H9 (cell line): ENCODE data around the gene CTNS. TPM values are rescaled to one million over a fixed set of nuclear protein-coding genes. Genes with fewer than 3 reads are reported as not detected.

Source experiments
- DNase-seq: peaks from one replicate; pipeline ENCODE4 v3.0.0-alpha.2; 2017
- H2AFZ ChIP-seq: one replicate; pipeline ENCODE4 v1.6.1; 2013; ENCODE audit warnings: mild to moderate bottlenecking, low read length, control low read depth, moderate library complexity
- H2AK5ac ChIP-seq: 2 replicates; pipeline ENCODE4 v1.6.1; 2013; ENCODE audit warnings: low read length, control low read depth, mixed read lengths; ENCODE audit not compliant: insufficient read length
- H2BK120ac ChIP-seq: one replicate; pipeline ENCODE4 v1.6.1; 2013; ENCODE audit warnings: low read depth, mild to moderate bottlenecking, low read length, control low read depth, inconsistent platforms; ENCODE audit not compliant: poor library complexity, severe bottlenecking
- H2BK12ac ChIP-seq: 2 replicates; pipeline ENCODE4 v1.6.1; 2013; ENCODE audit warnings: low read length, control low read depth, mixed read lengths, low read depth; ENCODE audit not compliant: insufficient read length
- H2BK15ac ChIP-seq: 2 replicates; pipeline ENCODE4 v1.6.1; 2013; ENCODE audit warnings: low read depth, low read length, control low read depth
- H2BK20ac ChIP-seq: one replicate; pipeline ENCODE4 v1.6.1; 2013; ENCODE audit warnings: low read depth, mild to moderate bottlenecking, low read length, control low read depth, inconsistent platforms; ENCODE audit not compliant: poor library complexity, severe bottlenecking
- H2BK5ac ChIP-seq: 2 replicates; pipeline ENCODE4 v1.6.1; 2013; ENCODE audit warnings: low read length, control low read depth, mixed read lengths; ENCODE audit not compliant: insufficient read length
- H3K14ac ChIP-seq: 2 replicates; pipeline ENCODE4 v1.6.1; 2013; ENCODE audit warnings: low read length, control low read depth; ENCODE audit not compliant: insufficient read depth
- H3K18ac ChIP-seq: 2 replicates; pipeline ENCODE4 v1.6.1; 2013; ENCODE audit warnings: low read depth, mild to moderate bottlenecking, mixed read lengths, low read length, control low read depth; ENCODE audit not compliant: insufficient read length
- H3K23ac ChIP-seq: 2 replicates; pipeline ENCODE4 v1.6.1; 2013; ENCODE audit warnings: low read length, control low read depth, mixed read lengths, low read depth; ENCODE audit not compliant: insufficient read length
- H3K23me2 ChIP-seq: 2 replicates; pipeline ENCODE4 v1.6.1; 2013; ENCODE audit warnings: low read depth, mild to moderate bottlenecking, mixed read lengths, low read length, control low read depth; ENCODE audit not compliant: insufficient read length, poor library complexity, severe bottlenecking
- H3K27ac ChIP-seq: 2 replicates; pipeline ENCODE4 v1.5.1; 2013; ENCODE audit warnings: low read length, control low read depth, mixed read lengths, low read depth; ENCODE audit not compliant: insufficient read length
- H3K27me3 ChIP-seq: 2 replicates; pipeline ENCODE4 v1.6.1; 2013; ENCODE audit warnings: low read length, control low read depth, inconsistent platforms; ENCODE audit not compliant: insufficient read depth
- H3K4ac ChIP-seq: 2 replicates; pipeline ENCODE4 v1.6.1; 2013; ENCODE audit warnings: low read depth, mild to moderate bottlenecking, control low read depth, inconsistent platforms, low read length, moderate library complexity
- H3K4me1 ChIP-seq: 2 replicates; pipeline ENCODE4 v1.6.1; 2013; ENCODE audit warnings: low read length, control low read depth, inconsistent platforms; ENCODE audit not compliant: insufficient read depth
- H3K4me2 ChIP-seq: 2 replicates; pipeline ENCODE4 v1.6.1; 2013; ENCODE audit warnings: low read length, control low read depth, mixed read lengths; ENCODE audit not compliant: insufficient read length, insufficient read depth
- H3K56ac ChIP-seq: 2 replicates; pipeline ENCODE4 v1.6.1; 2013; ENCODE audit warnings: low read depth, mild to moderate bottlenecking, mixed read lengths, low read length, control low read depth; ENCODE audit not compliant: insufficient read length
- H3K79me1 ChIP-seq: 2 replicates; pipeline ENCODE4 v1.6.1; 2013; ENCODE audit warnings: low read depth, mild to moderate bottlenecking, moderate library complexity, low read length, control low read depth, inconsistent platforms; ENCODE audit not compliant: insufficient read depth, poor library complexity, severe bottlenecking
- H3K79me2 ChIP-seq: 2 replicates; pipeline ENCODE4 v1.6.1; 2013; ENCODE audit warnings: low read length, control low read depth, inconsistent platforms; ENCODE audit not compliant: insufficient read depth
- H3K9ac ChIP-seq: 2 replicates; pipeline ENCODE4 v1.6.1; 2013; ENCODE audit warnings: low read length, control low read depth, mixed read lengths; ENCODE audit not compliant: insufficient read length; ENCODE audit errors: extremely low read depth
- H3K9me3 ChIP-seq: one replicate; pipeline ENCODE4 v1.6.1; 2013; ENCODE audit warnings: low read depth, low read length, inconsistent platforms; ENCODE audit not compliant: control insufficient read depth
- H3T11ph ChIP-seq: one replicate; pipeline ENCODE4 v1.6.1; 2013; ENCODE audit warnings: mild to moderate bottlenecking, low read length, control low read depth, inconsistent platforms
- H4K20me1 ChIP-seq: one replicate; pipeline ENCODE4 v1.6.1; 2013; ENCODE audit not compliant: control insufficient read depth, insufficient read length, insufficient read depth
- H4K5ac ChIP-seq: 2 replicates; pipeline ENCODE4 v1.6.1; 2013; ENCODE audit warnings: low read depth, mild to moderate bottlenecking, mixed read lengths, low read length, control low read depth; ENCODE audit not compliant: insufficient read length
- H4K8ac ChIP-seq: replicated peaks from 2 replicates; pipeline ENCODE4 v1.6.1; 2013; ENCODE audit warnings: low read length, control low read depth, mixed read lengths, low read depth; ENCODE audit not compliant: insufficient read length
- H4K91ac ChIP-seq: 2 replicates; pipeline ENCODE4 v1.6.1; 2013; ENCODE audit warnings: low read depth, mild to moderate bottlenecking, moderate library complexity, mixed read lengths, low read length, control low read depth; ENCODE audit not compliant: insufficient read length
- H3K27ac Mint-ChIP-seq, 3 experiments: 2 replicates in 2 of 3; 3 replicates in 1 of 3; pipeline ENCODE4 v1.8.0; 2020 to 2021; ENCODE audit warnings: mixed read lengths in 3 of 3, mild to moderate bottlenecking in 1 of 3, moderate library complexity in 1 of 3
- H3K27me3 Mint-ChIP-seq: 2 replicates; pipeline ENCODE4 v1.8.0; 2021; ENCODE audit warnings: low read depth, mild to moderate bottlenecking, moderate library complexity, mixed read lengths
- H3K36me3 Mint-ChIP-seq, 3 experiments: 2 replicates in 2 of 3; 3 replicates in 1 of 3; pipeline ENCODE4 v1.8.0; 2020 to 2021; ENCODE audit warnings: low read depth in 3 of 3, mixed read lengths in 3 of 3; ENCODE audit not compliant: insufficient read depth in 1 of 3
- H3K4me1 Mint-ChIP-seq, 2 experiments: 2 replicates each; pipeline ENCODE4 v1.8.0; 2020; ENCODE audit warnings: mixed read lengths in 2 of 2
- H3K4me3 Mint-ChIP-seq, 2 experiments: 2 replicates in 1 of 2; 3 replicates in 1 of 2; pipeline ENCODE4 v1.8.0; 2020 to 2021; ENCODE audit warnings: mild to moderate bottlenecking in 2 of 2, mixed read lengths in 2 of 2, moderate library complexity in 1 of 2
- H3K9me3 Mint-ChIP-seq, 2 experiments: 2 replicates in 1 of 2; 3 replicates in 1 of 2; pipeline ENCODE4 v1.8.0; 2020; ENCODE audit warnings: mild to moderate bottlenecking in 2 of 2, mixed read lengths in 2 of 2, moderate library complexity in 1 of 2
- CTCF ChIP-seq: fragments of 200-600 bp; sonication (generic); conservative IDR thresholded peaks from 3 replicates; pipeline ENCODE4 v1.8.0; 2021; ENCODE audit warnings: antibody characterized with exemption, mild to moderate bottlenecking
- WGBS: extraction: QIAGEN DNeasy Blood & Tissue Kit; methylation state at CpG from one replicate; pipeline ENCODE4 v1.1.7; 2013; ENCODE audit warnings: missing lambda C conversion rate, low lambda C conversion rate, mixed read lengths; ENCODE audit not compliant: insufficient read length; ENCODE audit errors: extremely low coverage; 5-methylcytosine and 5-hydroxymethylcytosine counted together
- total RNA-seq: library from RNA; stranded (reverse); gene quantifications from 2 replicates; pipeline ENCODE4 v1.2.1, GENCODE V29; 2021

CTNS gene
- total RNA-seq, 1 experiment from 2014 or later, result 12.8 TPM

- Histone ChIP-seq H4K8ac (no peak overlapping the region), H2AFZ (no peak overlapping the region), H3K4me1 (no peaks in the 10 kb centered on the region), H2BK5ac (no peak overlapping the region), H3K79me2 (no peaks in the 10 kb centered on the region), H3K9ac (no peak overlapping the region), H3K27me3 (no peaks in the 10 kb centered on the region), H3K14ac (no peak overlapping the region), H3T11ph (no peak overlapping the region), H4K91ac (no peak overlapping the region), H3K4ac (no peak overlapping the region), H2BK15ac (no peak overlapping the region), H2BK120ac (no peak overlapping the region), H3K4me2 (no peak overlapping the region), H3K79me1 (no peaks in the 10 kb centered on the region), H2AK5ac (no peak overlapping the region), H3K23ac (no peak overlapping the region), H3K18ac (no peak overlapping the region), H2BK20ac (no peak overlapping the region), H3K27ac (no peak overlapping the region), H3K9me3 (no peaks in the 10 kb centered on the region), H2BK12ac (no peak overlapping the region), H3K56ac (no peak overlapping the region), H4K5ac (no peak overlapping the region), H3K23me2 (no peaks in the 10 kb centered on the region), H4K20me1 (no peaks in the 10 kb centered on the region)
- no peak overlapping the region for H3K4me3 Mint-ChIP-seq
- H3K27me3 Mint-ChIP-seq, result no peaks in the 10 kb centered on the region
- peaks cover 8 to 12% of the 10 kb centered on the region in 2 experiments for H3K4me1 Mint-ChIP-seq
- WGBS, result no CpG with 5 or more reads among the region's 11 CpGs
- 0 out of 7 replicates have a peak overlapping the region, but pooled peaks of 1 of the 3 experiments have one; percentile 28 for H3K27ac Mint-ChIP-seq
- no peak for TF ChIP-seq CTCF
- no peaks in the 10 kb centered on the region for H3K9me3 Mint-ChIP-seq
- H3K36me3 Mint-ChIP-seq, result peaks cover 0 to 9% (median 0%) of the 10 kb centered on the region in 3 experiments; a peak in 4 of 7 replicates
- peak; percentile 27 for DNase-seq
Measured at GRCh38 chr17:3655766-3656165, 19.2 kb downstream of the CTNS start.
